Eye (tissue), 1 donor: Measurements from ENCODE around the gene SNAP29.
A peak's percentile ranks its signal among the peaks of the same experiment; 100 is the strongest.
"Not testable (repeated sequence)": the region's sequence is repeated elsewhere in the genome, so short reads cannot be mapped to it uniquely, and the experiment has no call there.

Experiments used
- DNase-seq: peaks from one replicate; pipeline ENCODE4 v3.0.0-alpha.2; 2015

The SNAP29 gene

DNA sequence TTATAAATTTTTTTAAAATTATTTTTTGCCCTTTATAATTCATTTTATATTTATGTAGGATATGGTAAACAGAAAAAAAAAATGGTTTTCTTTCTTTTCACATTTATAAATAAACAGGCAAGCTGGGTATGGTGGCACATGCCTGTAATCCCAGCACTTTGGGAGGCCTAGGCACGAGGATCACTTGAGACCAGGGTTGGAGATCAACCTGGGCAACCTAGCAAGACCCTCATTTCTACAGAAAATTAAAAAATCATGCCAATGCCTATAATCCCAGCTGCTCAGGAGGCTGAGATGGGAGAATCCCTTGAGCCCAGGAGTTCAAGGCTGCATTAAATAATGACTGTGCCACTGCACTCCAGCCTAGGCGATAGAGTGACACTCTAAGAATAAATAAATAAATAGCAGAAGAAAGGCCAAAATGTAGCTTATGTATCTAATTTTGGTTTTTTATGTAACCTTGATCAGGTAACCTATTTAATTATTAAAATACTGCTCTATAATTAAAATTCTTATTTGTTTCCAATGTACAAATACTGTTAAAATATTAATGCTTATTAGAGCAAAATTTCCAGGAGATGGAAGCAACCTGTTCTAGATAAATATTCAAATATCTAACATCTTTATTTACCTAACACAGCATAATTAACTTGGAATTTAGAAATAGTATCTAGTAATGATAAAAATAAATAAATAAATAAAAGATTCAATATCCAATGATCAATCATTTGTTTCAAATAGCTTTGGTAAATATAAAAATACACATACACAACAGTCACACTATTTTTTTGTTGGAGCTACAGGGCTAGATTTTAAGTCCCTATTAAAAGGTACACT lies 21.6 kb upstream of the SNAP29 start:
- DNase-seq, result no peak

- not testable (repeated sequence) for DNase-seq
Observed at GRCh38 chr22:20839354-20839753, 19.5 kb upstream of the SNAP29 start.

DNA sequence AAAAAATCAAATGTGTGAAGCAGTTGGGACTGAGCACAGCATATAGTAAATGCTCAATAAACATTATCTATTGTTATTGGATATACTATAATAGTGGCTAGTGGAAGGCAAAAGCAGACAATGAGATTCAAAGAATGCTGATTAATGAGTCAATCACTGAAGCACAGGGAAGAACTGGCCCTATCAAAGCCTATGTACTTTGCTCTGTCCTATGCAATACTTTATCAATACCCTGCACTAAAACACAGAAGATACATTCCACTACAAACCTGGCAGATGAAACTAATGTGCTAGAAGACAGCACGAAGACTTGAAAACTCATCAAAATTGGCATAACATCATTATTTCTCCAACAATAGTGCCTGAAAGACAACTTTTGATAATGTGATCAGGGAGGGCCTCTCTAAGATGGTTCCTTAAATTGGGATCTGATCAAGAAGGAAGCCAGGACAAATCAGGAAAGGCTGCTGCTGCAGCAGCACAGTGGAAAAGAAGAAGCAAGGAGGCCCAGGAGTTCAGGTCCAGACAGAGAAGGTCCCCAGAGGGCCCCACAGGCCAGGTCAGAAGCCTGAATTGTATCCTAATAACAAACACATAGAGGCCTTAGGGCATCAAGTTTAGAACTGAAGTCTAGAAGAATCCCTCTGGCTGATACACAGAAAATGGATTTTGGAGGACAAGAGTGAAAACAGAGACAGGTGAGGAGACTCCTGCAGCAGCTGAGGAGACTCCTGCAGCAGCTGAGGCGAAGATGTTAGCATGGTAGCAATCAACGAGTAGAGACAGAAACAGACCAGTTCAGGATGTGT lies 18.8 kb upstream of the SNAP29 start:
- DNase-seq, result no peak

GRCh38 chr22:20840646-20841371 lies 18.0 kb upstream of the SNAP29 start:
- DNase-seq, result no peak

DNA sequence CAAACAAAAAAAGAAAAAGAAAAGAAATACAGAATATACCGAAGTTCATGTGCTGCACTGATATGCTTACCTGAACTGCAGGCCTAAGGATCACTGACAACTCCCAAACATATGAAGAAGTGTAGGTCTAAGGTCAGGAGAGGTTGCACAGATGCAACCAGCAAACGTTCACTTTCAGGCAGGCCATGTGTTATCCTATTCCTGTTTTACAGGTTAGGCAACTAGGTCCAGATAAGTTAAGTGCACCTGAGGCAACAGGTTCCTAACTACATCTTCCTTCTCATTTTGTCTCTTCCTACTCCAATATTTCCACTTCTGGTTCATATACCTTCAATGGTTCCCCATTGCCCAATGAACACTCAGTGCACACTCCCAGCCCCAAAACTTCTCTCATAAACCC lies 15.3 kb upstream of the SNAP29 start:
- no peak for DNase-seq

DNA sequence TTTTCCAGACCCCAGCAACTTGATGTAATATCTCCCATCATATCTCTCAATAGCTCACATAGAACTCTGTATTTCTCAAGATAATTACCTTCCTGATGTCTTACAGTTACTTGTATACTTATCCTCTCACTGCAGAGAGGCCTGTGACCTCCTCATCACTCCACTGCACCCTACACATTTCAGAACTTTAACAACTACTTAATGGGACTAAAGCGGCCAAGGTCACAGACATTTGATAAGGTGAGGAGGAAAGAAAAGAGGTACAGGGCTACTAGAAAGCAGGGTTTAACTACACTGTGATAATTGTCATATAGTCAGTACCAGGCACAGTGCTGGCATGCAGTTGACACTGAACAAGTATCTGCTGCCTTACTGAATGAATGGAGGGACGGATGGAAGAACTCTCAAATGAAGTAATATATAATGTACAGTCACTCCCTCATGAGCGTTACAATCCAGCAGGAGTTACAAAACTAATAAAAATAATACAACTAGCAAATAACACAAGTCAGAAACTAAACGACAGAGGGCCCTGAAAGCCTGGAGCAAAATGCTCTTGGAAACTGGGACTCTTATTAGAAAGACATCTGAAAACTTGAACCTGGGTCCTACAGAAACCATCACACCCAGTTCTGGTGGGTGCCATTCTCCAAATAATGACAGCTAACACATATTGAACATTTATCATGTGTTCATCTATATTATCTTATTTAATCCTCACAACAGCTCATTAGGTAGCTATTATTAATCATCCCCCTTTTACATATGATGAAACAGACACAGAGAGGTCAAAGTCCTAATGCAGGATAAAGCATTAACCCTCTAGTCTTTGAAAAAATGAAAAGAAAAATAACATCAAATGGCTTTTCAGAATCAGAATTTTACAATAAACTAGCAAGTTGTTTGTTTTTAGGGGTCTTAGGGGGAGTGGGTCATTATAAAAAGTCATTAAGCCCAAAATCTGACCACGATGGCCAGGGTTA lies 14.5 kb upstream of the SNAP29 start:
- no peak for DNase-seq

DNA sequence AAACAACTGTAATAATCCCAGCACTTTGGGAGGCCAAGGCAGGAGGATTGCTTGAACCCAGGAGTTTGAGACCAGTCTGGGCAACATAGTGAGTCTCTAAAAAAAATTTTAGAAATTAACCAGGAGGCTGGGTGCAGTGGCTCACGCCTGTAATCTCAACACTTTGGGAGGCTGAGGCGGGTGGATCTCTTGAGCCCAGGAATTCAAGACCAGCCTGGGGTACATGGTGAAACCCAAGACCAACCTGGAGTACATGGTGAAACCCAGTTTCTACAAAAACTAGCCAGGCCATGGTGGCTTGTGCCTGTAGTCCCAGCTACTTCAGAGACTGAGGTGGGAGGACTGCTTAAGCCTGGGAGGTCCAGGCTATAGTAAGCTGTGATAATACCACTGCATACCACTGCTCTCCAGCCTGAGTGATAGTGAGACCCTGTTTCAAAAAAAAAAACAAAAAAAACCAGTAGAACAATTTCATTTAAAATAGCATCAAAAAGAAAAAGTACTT lies 11.4 kb upstream of the SNAP29 start:
- no peak for DNase-seq

DNA sequence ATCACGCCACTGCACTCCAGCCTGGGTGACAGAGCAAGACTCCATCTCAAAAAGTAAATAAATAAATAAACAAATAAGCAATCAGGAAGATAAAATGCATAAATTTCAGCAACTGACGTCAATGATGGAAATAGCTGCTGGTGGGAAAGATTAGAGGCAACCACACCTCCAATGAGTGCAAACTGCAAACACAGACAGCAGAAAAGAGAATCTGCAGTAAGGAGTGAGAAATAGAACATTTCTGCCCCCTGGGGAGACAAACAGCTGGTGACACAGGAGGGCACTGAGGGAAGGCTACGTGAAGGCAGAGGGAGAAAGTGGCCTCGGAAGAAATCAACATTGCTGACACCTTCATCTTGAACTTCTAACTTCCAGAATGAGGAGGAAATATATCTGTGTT lies 6.7 kb upstream of the SNAP29 start:
- peak; percentile 14 for DNase-seq

DNA sequence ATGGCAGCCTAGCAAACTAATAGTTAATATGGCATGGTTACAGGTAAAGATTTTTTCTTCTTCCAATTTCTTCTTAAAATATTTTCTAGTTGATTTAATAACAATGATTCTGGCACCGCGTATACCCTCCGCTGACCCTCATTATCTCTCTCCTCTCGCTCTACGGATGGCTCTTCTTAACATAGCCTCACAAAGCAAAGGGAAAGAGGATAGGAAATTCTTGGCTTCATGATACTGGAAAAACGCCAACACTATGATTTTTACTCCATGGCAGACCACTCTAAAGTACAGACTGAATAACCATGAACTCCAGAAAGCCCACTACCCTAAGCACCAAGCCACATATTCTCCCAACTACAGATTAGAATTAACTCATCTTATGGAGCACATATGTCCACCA lies 6.3 kb upstream of the SNAP29 start:
- peak; percentile 12 for DNase-seq

GRCh38 chr22:20853236-20853660 lies 5.6 kb upstream of the SNAP29 start:
- no peak for DNase-seq

DNA sequence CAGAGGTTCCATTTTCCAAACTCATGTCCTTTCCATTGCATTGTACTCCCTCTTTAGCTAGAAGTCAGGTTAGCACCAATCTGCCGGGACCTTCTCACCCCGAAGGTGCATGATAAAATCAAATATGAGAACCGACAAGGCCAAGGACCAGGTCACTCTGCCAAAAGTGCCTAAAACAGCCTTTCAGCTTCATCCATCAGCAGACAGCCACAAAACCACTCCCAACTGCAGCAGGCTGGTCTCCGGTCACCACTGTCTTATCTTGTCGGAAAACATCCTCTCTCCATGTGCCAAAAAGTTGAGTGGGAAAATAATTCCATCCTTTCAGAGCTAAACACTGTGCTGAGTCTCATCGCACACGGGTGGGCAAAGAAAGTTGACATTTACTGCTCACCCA lies 1.6 kb upstream of the SNAP29 start:
- DNase-seq, result no peak

DNA sequence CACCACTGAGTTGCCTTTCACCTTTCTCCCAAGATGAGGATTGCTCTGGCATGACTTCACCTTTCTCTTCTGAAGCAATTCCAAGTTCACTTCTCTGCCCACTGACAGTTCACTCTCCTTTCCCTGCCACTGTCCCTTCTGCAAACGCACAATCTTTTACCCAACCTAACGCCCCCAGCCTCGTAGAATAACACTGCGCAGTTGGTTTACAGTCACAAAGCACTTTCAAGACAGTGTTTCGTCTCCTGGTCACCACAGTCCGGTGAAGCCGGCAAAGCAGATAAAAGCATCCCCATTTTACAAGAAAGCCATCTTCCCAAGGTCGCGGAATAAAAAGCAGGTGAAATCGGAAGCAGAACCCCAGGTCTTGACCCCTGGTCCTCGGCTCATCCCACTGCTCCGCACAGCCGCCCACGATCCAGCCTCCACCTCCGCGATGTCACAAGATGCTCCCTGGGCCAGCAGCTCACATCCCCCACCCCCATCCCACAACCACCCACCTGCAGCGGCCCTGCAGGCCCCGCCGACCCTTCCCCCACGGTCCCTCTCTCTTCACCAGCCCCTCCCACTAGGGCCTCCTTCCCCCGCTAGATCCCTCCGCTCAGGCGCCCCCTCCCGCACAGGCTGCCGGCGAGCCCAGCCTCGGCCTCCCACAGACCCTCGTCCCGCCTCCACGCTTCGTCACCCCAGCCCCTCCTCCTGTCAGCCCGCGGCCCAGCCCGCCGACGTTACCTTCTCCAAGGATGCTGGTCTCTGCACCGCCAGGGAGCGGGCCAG lies 781 bp upstream of the SNAP29 start:
- DNase-seq, result peak; percentile 96

GRCh38 chr22:20859615-20860014 lies 808 bp downstream of the SNAP29 start:
- no peak for DNase-seq

DNA sequence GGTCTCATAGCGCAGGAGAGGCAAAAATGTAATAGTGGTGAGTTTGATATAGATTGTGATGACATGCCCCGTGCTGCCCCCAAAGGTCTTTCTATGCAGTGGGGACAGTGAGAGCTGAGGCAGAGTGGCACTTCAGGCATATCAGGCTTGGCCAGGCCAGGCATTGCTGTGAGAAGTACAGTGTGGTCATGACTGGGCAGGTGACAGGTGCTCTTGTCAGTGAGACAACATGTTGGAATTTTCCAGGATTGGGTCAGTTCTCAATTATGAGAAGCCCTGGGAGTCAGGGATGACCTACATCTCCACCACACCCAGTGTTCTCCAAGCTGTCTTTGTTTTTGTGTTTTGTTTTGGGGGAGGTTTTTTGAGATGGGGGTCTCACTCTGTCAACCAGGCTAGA lies 3.7 kb downstream of the SNAP29 start:
- DNase-seq, result no peak

GRCh38 chr22:20863366-20863765 lies 4.6 kb downstream of the SNAP29 start:
- DNase-seq, result no peak

DNA sequence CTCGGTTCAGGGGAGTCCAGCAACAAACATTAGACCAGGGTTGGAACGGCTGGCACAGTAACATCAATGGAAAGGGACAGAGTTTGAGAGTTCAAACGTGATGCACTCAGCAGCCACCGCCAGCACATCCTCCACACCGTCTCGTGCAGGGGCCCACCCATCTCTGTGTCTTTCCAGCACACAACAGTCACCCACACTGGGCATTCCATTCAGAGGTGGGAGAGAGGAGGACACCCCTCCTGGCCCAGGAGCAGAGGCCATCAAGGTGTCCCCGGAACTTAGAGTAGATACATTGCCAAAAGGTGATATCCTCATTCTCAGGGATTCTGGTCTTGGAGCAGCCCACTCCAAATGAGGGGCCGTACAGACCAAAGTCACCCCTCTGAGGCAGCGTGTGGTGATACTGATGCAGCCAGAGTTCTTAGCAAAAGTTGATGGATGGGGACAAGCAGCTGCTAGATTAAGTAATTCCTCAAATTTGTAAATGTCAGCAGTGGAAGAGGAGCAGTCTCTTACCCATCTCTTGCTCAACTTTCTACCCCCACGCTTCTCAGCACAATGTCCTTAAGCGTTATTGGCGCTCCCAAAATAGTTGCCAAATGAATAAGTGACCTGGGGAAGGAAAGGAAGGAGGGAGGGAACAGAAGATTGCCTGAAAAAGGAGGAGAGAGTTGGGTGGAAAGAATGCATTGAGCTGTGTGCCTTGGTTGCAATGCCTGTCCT lies 5.5 kb downstream of the SNAP29 start:
- DNase-seq, result no peak

DNA sequence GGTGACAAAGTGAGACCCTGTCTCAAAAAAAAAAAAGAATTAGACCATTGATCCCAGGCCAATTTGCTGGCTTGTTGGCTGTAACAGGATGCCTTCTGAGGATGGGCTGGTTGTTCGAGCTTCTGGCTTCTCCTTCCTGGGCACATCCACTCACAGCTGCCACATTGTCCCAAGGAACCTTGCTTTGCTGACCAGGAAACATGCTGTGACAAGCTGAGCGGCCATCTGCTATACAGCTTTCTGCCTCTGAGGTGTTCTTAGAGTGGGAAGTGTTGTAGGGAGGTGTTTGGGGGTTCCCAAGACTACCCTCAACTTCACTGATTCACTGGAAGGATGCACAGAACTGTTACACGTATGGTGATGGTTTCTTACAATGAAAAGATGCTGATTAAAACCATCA lies 6.5 kb downstream of the SNAP29 start:
- no peak for DNase-seq

DNA sequence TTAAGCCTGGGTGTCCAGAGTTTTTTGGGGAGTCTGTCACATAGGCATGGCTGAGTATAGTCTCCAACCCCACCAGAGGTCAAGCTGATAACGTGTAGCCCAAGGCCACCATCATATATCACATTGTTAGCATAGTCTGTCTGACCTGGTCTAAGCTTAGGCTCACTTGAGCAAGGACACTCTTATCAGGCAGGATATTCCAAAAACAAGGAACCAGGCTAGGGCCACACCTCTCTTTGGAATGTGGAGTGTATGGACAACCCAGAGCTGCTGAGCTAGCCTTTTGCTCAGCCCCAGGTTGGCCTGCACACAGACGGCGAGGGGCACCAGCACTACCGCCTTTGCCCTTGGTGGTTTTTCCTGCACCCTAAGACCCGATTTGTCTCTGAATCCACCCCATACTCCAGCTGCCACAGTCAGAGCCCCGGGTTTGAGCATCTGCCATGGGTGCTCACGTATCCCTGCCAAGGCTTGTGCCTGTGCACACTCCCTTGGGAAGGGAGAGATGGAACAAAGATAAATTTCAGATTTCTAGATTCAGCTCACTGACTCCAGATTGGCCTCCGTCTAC lies 7.2 kb downstream of the SNAP29 start:
- no peak for DNase-seq

DNA sequence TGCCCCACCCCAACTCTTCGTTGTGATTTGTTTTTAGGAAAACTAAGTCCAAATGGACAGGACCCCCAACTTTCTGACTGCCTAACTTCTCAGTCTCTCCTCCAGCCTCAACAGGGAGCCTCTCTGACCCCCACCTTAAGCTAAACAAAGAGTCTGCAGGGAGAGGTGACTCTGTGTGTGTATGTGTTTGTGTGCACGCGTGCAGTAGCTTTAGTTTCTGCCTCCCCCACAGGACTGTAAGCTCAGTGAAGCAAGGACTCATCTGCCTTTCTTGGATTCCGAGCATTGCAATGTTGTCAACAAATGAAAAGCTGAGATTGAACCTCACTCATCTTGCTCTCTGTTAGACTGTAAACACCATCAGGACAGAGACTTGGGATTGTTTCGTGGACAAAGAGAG lies 7.9 kb downstream of the SNAP29 start:
- DNase-seq, result peak; percentile 68
